Amygdala (tissue), 56 donors: ENCODE data around the gene SIK3.

Experiments used
- DNase-seq, 56 donors: peaks; one replicate each; lab custom pipeline; 2025; lab: John Stamatoyannopoulos, UW

The SIK3 gene

DNA sequence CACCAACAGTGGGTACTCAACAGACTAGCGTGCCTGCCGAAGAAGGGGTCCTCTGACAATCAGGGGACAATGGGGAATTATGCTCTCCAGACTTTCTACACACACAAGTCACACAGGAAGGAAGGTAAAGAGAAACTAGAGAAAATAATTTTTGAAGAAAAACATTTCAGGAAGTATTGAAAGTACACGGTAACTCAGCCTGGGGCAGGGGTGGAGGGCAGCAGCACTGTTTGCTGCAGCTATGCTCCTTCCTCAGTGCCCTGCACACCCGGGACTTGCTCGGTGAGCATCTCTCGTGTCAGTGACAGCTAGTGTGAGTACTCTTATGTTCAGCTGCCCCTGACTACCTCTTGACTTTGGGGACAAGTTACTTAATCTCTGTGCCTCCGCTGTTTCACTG is 242.8 kb downstream of the SIK3 start:
- no peak for DNase-seq

DNA sequence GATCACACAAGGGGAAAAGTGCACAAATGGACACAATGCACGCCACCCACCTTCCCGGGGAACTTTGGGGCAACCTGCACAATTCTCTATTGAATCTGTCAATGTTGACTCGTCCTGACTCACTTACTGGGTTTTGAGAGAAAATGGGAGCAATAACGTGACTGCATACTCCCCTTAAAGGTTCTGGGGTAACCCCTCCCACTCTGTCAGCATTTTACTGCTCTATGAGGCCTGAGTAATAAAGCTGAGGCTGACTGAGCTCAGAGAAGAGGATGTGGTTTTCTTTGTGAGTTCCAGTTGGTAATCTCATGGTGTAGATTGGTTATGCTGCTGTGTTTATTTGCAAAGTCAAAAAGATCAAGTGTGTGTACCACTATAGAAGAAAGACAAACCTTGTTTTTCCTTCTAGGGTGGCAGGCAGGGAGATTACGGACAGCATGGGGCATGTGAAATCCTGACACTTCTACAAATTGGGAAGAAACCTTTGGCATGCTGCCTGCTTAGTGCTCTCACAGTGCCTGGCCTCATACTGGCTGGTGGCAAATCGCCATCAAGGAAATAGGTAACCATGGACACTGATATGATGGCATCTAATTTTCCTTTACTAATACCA is 244.7 kb downstream of the SIK3 start:
- DNase-seq: peak in 1 of 56 donors; percentile 14

DNA sequence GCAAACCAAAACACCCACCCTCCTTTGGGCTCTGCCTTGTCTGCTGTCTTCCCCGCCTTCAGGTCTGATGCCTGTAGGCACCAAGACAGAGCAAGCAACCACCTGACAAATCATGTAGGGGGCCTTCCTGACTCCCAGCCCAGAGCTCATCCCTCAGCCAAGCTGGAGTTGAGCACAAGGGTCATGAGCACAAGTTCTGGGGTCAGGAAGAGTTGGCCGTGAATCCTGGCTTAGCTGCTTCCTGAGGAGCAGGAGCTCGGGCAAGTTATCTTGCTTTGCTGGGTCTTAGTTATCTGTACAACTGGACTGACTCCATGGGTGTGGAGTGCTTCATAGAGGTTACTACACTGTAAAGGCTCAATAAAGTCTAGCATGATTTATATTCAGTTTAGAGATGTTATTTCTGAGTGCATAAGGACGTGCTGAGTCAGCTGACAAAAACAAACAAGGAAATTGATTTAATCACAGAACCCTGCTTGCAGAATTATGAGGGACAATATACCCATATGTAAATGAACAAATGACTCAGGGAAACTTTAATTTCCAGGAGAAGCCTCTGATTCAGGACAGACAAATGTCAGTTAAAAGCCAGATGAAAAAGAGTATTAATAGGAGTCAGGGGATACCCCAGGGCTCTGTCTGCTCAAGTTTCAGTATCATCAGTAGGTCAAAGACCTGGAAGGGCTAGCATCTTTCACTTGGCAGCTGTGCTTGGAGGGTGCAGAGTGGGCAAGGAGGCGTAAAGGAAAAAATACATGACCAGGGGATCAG is 245.8 kb downstream of the SIK3 start:
- DNase-seq: no peak

DNA sequence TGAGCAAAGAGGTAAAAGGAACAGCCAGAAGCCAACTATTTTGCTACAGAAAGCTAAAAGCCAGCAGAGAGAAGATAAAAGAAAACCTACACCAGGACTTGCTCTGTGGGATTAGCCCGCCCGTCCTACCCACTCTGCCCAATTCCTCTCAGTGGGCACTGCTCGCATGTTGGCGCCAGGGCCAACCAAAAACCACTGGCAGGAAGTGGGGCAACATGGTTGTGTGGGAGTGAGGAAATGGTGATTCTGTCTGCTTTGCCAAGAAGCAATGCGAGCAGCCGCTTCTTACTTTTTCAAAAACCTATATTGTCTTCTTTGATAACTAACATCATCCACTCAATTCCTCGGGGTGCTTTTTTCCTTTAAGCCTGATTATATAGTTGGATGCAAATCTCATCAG is 246.6 kb downstream of the SIK3 start:
- peak in 2 of 56 donors; percentile 30 to 36 for DNase-seq

DNA sequence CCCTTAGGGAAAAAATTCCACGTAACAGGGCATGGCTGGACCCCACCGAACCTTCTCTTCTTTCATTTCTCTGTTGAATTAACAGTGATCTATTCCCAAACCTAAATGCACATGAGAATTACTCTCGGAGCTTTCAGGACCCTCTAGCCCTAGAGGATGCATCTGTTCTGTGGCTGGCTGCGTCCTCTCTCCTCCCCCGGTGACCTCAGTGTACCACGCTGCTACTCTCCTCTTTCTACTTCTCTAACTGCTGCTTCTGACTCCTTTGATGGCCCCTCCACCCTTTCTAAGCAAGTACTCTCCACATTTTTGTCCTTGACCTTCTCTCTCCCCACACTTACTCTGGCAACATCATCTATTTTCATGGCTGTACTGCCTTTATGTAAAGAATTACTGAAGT is 248.7 kb downstream of the SIK3 start:
- no peak for DNase-seq

DNA sequence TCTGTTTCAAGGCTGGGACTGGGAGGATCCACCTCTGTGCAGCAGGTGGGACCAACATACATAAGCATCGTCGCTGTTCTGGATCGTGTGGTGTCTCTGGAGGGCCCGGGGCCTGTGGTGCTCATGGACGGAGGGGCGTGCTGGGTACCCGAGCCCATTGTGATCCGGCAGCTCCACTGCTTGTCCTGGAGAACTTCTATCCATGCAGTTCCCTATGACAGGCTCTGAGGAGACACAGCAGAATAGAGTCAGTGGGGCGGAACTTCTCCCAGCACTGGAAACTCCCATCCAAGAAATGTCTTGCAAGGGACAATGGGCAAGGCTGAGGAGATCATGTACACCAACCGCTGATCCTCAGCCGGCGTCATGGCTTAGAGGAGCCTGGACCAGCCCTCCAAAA is 249.2 kb downstream of the SIK3 start:
- DNase-seq: no peak

DNA sequence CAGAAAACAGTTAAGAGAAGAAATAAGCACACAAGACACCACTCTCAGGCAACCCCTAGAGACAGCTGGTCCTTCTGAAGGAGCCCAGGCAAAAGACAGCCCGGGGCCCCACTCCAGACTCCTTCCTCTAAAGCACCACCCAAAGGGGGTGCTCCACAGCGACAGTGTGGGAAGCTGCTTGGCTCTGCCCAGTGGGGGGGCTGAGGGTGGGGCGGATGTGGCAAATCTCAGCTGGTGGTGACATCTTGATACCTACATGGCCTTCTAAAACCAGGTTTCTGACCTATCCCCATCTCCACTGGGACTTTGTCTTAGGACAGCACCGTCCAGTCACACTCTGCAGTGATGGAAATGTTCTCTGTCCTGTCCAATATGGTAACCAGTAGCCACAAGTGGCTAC is 250.6 kb downstream of the SIK3 start:
- DNase-seq: no peak

DNA sequence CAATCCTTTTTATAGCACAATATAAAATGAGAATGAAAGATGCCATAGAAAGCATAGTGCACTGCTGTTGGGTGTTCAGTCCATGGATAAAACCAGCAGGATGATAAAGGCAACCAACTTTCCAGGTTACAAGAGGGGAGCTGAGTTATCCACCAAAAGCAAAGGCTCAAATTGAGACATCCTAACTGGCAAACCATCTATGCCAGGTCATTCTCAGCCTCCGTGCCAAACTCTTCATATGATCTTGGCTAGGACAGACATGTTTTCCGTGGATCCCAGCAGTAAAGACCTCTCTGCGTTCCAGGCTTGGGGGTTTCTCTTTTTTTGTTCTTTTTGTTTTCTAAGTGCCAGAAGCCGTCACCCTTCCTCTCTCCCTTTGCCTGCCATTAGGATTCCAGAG is 253.5 kb downstream of the SIK3 start:
- no peak for DNase-seq

DNA sequence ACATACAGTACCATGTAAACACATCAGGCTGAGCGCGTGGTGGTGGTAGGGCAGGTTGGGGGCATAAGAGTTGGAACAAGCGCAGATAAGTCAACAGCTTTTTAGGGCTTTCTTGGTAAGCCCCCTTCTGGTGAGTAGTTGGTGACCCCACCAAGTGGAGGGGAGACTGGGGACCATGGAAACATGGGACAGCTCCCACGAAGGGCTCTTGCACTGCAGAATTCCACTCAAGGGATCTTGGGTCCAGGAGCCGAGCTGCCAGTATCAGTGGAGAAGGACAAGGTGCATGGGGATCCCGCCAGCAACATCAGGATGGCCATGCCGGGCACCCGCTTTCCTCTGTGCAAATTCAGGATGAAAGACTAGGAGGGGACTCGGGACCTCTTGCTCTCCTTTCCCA is 254.6 kb downstream of the SIK3 start:
- no peak for DNase-seq

DNA sequence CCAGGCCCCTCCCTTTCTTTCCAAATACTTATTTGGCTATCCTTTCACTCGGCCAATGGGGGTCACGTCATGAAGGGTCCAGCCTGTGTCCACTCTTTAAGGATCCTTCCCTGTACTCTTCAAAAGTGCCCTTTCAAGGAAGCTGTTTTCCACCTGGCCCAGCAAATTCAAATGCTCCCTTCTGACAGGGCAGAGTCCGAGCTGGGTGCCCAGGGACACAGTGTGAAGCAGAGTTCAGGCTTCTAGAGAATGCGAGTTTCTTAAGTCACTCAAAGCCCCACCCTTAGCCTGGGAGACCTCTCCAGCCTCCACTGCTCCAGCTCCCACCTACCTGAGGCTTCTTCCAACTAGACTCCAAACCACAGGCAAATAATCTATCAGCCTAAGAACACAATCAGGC is 255.3 kb downstream of the SIK3 start:
- no peak for DNase-seq

DNA sequence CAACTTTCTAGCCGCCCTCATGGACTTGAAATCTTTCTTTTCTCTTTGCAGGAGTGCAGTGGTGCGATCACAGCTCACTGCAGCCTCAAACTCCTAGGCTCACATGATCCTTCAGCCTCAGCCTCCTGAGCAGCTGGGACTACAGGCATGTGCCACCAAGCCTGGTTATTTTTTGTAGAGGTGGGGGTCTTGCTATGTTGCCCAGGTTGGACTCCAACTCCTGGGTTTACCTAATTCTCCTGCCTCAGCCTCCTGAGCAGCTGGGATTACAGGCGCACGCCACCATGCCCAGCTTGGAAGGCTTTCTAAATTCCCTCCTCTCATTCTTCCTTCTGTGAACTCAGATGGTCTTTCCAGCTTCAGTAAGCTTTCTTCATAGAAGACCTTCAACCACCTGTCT is 256.1 kb downstream of the SIK3 start:
- no peak for DNase-seq

DNA sequence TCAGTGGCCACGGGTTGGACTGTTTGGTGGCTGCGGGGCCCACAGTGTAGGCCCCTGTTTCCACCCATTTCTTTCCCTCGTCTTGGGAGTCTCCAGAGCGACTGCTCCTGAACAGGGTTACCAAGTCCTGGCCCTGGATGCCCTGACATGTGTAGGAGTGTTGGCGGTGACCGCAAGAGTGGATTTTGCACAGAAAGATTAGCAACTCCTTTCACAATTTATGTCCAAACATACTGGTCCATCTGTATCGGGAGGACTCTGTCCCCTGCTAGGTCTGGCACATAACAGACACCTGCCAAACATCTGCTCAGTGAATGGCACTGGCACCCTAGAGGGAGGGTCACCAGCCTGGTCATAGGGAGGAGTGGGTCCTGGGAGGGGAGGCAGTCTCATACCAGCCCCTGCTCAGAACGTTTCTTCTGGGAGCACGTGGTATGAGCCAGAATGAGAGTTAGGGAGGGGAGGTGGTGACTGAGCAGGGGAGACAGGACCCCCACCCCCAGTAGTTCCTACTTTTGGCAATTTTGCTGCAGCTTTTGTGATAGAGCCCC is 257.4 kb downstream of the SIK3 start:
- no peak for DNase-seq

DNA sequence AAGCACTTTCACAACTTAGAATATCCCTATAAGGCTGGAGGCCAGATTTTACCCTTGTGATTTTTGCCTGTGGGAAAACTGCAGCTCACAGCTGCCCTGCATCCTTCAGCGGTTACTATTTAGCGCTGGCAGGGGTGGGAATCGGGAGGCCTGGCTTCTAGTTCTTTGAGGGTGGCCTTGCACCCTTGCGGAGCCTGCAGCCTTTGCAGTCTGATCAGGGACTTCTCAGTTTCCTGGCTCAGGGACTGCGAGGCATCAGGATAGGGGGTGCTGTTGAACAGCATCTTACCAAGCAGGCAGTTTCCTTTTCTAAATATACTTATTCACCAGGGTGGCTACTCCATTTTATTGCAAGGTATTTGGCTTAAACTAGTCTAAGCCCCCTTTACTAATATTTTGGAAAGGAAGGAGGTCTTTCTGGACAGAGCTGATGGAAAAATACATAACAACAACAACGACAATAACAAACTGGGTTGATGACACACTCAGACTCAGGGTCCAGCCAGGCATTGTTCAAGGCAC is 257.9 kb downstream of the SIK3 start:
- DNase-seq: peak in 11 of 56 donors; percentile 6 to 44 (median 16)

DNA sequence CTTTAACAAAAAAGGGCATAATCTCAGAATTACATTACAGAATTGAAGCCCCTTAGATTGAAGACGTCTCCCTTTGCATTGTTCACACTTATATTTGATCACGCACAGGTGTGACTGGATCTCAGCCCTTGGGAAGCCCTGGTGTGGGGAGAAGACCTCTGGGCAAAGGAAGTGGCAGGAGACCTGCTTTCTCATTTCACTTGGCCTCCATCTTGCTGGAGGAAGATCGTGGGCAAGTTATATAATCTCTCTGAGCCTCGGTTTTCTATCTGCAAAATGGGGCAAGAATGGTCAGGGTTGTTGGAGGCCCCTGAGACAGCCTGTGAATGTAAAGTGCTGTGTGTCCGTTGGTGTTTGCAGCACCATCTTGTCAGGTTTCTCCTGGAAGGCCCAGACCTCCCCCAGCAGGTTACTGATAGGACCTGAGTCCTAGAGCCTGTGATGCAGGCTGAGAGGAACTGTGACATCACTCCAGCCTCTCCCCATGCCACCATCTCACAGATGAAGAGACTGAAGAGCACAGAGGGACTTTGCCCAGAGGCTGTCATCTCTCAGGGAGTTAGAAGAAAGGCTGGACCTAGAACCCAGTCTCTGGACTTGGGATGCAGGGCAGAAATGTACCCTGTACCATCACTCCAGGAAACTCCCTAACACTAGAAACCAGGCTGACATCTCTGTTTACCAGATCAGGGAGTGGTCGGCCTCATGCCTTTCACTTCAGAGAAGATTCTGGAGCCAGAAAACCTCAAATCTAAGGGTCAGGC is 259.7 kb downstream of the SIK3 start:
- no peak for DNase-seq

DNA sequence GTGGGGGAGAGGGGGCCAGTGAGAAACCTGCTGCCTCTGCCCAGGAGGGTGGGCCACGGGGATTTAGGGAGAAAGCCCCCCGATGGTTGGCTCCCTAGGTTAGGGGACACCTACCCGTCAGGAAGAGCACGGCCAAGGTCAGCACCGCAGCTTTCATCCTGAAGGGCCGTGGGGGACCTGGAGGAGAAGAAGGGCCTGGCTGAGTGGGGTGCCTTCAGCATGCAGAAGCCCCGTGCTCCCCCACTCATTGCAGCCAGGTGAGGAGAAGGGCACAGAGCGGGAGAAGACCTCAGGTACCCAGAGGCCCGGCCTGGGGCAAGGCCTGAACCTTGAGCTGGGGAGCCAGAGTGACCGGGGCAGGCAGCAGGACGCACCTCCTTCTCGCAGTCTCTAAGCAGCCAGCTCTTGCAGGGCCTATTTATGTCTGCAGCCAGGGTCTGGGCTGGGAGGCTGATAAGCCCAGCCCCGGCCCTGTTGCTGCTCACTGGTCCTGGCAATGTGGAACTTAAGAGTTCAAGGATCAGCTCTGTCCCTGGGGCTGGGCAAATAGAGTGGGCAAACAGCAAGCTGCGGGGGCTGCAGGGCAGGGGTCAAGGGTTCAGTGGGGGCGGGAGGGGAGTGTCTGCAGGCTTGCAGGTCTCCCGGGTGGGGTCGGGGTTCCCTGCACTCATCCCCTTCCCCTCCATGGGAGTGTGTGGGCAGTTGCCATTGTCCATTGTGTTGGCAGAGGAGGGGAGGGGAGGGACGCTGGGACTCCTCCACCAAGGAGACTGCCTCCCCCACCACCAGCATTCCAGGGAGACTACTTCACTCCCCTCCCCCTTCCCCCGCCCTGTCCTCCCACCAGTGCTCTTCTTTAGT is 260.8 kb downstream of the SIK3 start, which contains the start of gene APOA1:
Gene APOA1 (minus strand): TSS at position 392 of the 861 bp plus-strand sequence. CDS start 235 bp downstream, at position 157.
- peak in 1 of 56 donors; percentile 30 for DNase-seq

DNA sequence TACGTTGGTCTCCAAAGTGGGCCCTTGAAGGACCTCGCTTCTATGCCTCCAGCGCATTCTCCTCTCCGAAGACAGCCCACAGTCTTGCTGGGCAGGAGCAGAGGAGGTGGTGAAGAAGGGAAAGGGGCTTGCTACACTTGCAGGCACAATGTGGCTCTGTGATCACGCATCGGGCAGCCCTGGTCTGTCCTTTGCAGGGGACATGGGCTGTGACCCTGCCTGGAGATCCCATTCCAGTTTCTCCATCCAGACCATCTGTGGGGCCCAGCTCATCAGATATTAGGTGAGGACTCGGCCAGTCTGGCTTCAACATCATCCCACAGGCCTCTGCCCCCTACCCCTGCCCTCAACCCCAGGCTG is 261.6 kb downstream of the SIK3 start:
- DNase-seq: no peak

DNA sequence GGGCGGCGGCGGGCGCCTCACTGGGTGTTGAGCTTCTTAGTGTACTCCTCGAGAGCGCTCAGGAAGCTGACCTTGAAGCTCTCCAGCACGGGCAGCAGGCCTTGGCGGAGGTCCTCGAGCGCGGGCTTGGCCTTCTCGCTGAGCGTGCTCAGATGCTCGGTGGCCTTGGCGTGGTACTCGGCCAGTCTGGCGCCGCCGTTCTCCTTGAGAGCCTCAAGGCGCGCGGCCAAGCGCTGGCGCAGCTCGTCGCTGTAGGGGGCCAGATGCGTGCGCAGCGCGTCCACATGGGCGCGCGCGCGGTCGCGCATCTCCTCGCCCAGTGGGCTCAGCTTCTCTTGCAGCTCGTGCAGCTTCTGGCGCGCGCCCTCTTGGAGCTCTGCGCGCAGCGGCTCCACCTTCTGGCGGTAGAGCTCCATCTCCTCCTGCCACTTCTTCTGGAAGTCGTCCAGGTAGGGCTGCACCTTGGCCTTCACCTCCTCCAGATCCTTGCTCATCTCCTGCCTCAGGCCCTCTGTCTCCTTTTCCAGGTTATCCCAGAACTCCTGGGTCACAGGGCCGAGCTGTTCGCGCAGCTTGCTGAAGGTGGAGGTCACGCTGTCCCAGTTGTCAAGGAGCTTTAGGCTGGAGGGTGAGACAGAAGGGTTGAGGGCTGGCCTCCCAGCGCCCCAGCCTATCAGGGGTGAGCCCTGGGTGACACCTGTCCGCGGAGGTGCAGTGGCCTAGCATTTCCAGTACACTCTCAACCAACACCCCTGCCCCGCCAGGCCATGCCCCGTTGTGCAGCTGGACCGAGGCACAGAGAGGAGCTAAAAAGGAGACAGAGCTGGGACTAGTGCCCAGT is 262.2 kb downstream of the SIK3 start:
- DNase-seq: peak; percentile 18 to 93 (median 78)

DNA sequence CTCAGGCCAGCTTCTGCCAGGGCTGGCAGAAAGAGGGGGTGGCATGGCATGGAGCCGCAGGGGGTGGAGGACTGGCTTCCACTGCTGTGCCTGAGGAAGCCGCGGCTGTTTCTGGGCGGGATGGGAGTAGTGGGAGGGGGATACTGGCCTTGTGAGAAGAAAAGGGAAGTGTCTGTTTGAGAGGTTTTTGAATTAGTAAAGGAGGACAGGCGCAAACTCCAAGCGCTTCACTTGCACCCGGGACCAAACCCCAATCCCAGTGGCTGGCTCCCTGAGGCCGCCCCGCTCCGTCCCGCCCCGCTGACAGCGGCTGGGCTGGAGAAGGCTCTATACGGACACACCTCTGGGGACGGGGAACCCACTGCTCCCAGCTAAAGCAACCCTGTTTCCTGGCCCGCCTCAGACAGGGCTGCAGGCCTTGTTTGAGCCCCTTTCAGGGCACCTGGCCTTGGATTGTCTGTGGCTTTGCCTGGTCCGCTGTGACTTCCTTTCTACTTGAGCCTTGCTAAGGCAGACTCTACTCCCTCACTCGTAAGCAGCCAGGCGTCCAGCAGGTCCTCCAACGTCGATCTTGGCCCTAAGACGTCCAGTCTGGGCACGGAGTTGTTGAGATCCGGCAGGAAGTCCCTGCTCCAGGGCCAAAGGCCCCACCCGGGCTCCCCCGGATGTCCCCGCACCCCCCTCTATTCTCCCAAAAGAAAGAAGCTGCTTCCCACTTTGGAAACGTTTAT is 263.0 kb downstream of the SIK3 start:
- DNase-seq: peak in 1 of 56 donors; percentile 64
